Bronchial epithelial cell (primary cell): ENCODE measurements around the gene CEACAM21. TPM values are rescaled to one million over a fixed set of nuclear protein-coding genes. Genes with fewer than 3 reads are reported as not detected.

Experiments used
- DNase-seq: peaks from one replicate; pipeline ENCODE4 v3.0.0-alpha.2; 2010; ENCODE audit warnings: low read depth
- FAIRE-seq: peaks from 2 replicates; lab custom pipeline; 2011; peaks lifted over from hg19 to GRCh38; lab: Jason Lieb, UNC
- H3K27me3 ChIP-seq: 2 replicates; pipeline ENCODE4 v1.5.1; 2011; ENCODE audit warnings: low read length; ENCODE audit not compliant: control insufficient read depth, insufficient read depth
- H3K36me3 ChIP-seq: 2 replicates; pipeline ENCODE4 v1.5.1; 2011; ENCODE audit warnings: low read length; ENCODE audit not compliant: control insufficient read depth, insufficient read depth
- H3K4me3 ChIP-seq: 2 replicates; pipeline ENCODE4 v1.5.1; 2011; ENCODE audit warnings: mild to moderate bottlenecking, low read depth, low read length, control low read depth
- total RNA-seq: library from RNA; depleted of rRNA; stranded (reverse); fragments of >200 nt; gene quantifications from 2 replicates; pipeline ENCODE4 v1.2.1, GENCODE V29; 2014
- TF ChIP-seq, protein P1 (sequence below): IDR thresholded peaks from 2 replicates; pipeline ENCODE4 v1.5.1; 2011; ENCODE audit warnings: mild to moderate bottlenecking, moderate library complexity, low read length, control low read depth, inconsistent platforms; ENCODE audit not compliant: insufficient read depth, severe bottlenecking

CEACAM21 gene
- total RNA-seq, 1 donor from 2014 or later = not detected

DNA sequence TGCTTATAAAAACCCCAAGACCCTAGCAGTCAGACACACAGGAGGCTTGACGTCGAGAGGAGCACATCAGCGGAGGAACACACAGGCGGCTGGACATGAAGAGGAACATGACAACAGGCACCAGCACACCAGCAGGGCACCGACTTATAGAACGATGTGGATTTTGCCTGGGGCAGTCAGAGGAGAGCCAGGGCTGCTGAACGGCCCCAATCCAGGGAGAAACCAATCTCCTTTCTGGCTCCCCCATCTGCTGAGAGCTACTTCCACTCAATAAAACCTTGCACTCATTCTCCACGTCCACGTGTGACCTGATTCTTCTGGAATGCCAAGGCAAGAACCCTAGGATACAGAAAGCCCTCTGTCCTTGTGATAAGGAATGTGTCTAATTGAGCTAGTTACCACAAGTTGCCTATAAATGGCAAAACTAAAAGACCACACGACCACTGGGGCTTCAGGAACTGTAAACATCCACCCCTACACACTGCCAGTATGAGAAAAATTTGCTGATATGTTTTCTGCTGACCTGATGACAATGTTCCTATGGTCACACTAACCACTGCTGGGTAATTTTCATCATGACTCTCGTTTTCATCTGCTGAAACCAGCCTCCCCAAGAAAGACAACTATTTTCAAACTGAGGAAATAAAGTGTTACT lies 35.8 kb upstream of the CEACAM21 start:
- no peak for DNase-seq

DNA sequence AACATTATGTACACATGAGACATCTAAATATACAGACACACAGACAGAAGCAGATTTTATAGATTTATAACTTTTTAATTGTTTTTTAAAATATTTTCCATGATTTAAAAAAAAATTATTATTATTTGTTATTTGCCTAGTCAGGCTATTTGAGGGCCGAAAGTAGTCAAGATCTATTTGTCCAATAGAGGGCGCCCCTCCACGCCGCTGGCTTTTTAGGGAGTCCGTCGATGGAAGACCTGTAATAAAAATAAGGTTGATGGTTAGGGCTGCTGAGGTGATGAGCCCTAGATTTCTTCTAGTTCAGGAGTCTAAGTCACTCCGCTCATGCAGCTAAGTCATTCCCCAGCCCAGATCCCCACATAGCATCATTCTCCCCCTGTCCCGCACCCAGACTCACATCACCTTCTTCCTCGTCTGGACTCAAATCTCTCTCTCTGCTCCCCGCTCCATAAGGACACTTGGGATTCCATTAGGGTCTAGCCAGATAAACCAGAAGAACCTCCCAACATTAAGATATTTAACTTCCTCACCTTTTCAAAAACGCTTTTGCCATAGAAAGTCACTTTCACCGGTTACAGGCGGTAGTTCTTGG lies 33.9 kb upstream of the CEACAM21 start:
- peaks cover 2% of the 10 kb centered on the region for H3K27me3 ChIP-seq
- DNase-seq (peak; percentile 15), FAIRE-seq (no peak)
- no peaks in the 10 kb centered on the region for H3K36me3 ChIP-seq
- TF ChIP-seq, protein P1, sequence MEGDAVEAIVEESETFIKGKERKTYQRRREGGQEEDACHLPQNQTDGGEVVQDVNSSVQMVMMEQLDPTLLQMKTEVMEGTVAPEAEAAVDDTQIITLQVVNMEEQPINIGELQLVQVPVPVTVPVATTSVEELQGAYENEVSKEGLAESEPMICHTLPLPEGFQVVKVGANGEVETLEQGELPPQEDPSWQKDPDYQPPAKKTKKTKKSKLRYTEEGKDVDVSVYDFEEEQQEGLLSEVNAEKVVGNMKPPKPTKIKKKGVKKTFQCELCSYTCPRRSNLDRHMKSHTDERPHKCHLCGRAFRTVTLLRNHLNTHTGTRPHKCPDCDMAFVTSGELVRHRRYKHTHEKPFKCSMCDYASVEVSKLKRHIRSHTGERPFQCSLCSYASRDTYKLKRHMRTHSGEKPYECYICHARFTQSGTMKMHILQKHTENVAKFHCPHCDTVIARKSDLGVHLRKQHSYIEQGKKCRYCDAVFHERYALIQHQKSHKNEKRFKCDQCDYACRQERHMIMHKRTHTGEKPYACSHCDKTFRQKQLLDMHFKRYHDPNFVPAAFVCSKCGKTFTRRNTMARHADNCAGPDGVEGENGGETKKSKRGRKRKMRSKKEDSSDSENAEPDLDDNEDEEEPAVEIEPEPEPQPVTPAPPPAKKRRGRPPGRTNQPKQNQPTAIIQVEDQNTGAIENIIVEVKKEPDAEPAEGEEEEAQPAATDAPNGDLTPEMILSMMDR = peak; percentile 48
- H3K4me3 ChIP-seq = no peak overlapping the region

More for the DNA sequence above, 35.8 kb upstream of the CEACAM21 start:
- Histone ChIP-seq H3K36me3 (no peaks in the 10 kb centered on the region), H3K27me3 (no peaks in the 10 kb centered on the region), H3K4me3 (no peak overlapping the region)
- FAIRE-seq = no peak
- TF ChIP-seq, protein P1 = no peak

DNA sequence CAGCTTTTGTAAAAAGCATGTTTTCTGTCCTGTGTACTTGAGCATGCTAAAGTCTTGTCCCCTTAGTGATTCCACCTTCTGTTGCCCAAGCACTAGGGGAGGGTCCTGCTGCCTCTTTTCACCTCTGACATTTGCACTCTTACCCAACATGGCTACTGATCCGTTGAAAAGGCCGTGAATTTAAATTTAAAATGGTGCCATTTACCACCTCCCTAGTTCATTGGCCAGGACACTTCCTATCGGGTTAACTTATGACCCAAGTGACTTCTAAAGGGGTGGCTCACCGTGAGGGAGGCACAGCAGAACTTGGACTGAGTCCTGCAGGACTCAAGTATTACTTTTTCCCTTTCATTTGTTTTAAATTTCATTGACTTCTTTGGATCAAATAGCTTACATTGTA lies 33.3 kb upstream of the CEACAM21 start:
- no peak overlapping the region for H3K4me3 ChIP-seq
- no peak for FAIRE-seq
- H3K27me3 ChIP-seq = peaks cover 2% of the 10 kb centered on the region
- TF ChIP-seq, protein P1 = no peak
- no peaks in the 10 kb centered on the region for H3K36me3 ChIP-seq
- DNase-seq = no peak

DNA sequence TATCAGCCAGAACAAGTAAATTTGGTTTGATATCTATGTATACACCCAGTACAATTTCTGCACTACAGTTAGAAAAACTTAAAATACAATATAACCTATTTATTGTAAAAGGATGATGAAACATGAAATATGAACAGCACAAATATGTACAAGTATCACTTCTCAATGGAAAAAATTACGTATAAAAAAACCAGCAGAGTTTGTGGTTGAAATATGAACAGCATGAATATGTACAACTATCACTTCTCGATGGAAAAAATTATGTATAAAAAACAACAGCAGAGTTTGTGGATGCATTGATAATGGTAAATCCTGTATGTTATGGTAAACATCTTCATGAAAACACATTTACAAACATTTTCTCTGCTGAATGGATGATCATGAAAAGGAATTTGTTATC lies 32.4 kb upstream of the CEACAM21 start:
- no peak for DNase-seq
- peaks cover 2% of the 10 kb centered on the region for H3K27me3 ChIP-seq
- TF ChIP-seq, protein P1 = no peak
- H3K36me3 ChIP-seq = no peaks in the 10 kb centered on the region
- FAIRE-seq = no peak
- no peak overlapping the region for H3K4me3 ChIP-seq

DNA sequence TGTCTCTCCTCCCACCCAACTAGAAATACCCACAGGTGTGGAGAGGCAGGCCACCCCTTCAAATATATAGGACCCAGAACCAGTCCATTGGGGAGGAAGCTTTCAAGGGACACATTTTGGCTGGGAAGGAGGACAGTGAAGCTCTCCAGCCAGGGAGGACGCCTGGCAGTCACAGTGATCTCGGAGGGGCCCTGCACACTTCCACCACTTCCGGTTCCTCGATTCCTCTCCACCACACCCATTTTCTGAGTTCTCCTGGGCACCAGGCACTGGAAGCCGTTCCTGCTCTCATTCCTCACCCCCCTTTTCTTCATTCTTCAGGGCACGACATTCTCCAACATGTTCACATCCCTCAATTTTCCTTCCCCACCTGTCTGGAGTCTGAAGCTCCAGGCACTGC lies 30.4 kb upstream of the CEACAM21 start:
- no peak for FAIRE-seq
- H3K27me3 ChIP-seq = peaks cover 2% of the 10 kb centered on the region
- TF ChIP-seq, protein P1 = no peak
- H3K4me3 ChIP-seq = no peak overlapping the region
- DNase-seq = no peak
- H3K36me3 ChIP-seq = no peaks in the 10 kb centered on the region
